Adipose tissue (tissue), 3 donors: ENCODE data around the gene CCDC92. TPM values are rescaled to one million over a fixed set of nuclear protein-coding genes. Genes with fewer than 3 reads are reported as not detected.
"Not testable (repeated sequence)": the region's sequence is repeated elsewhere in the genome, so short reads cannot be mapped to it uniquely, and the experiment has no call there.

Source experiments
- H3K27ac ChIP-seq: one replicate; pipeline ENCODE4 v1.5.1; 2013; ENCODE audit warnings: low read depth, low read length
- WGBS, 3 donors: extraction: QIAGEN DNeasy Blood & Tissue Kit; methylation state at CpG; one replicate each; pipeline ENCODE4 v1.1.7; 2013; 5-methylcytosine and 5-hydroxymethylcytosine counted together
- polyA plus RNA-seq, 3 donors: library from polyadenylated mRNA; stranded (reverse); fragments of 200-250 nt; gene quantifications; one replicate each; pipeline ENCODE4 v1.2.3, GENCODE V29; 2013
- donor health status: healthy with polysubstance abuse.
- donor health status: Bipolar disorder and iron deficiency.
- donor health status: healthy.

The CCDC92 gene
- polyA plus RNA-seq, 3 donors: 13.2 to 77.8 (median 68.2) TPM

GRCh38 chr12:123960029-123960735 is 12.4 kb downstream of the CCDC92 start:
- no peak overlapping the region for H3K27ac ChIP-seq
- 92 to 94% (median 93%) methylated on average over 9 of the region's 9 CpGs for WGBS, 3 donors

DNA sequence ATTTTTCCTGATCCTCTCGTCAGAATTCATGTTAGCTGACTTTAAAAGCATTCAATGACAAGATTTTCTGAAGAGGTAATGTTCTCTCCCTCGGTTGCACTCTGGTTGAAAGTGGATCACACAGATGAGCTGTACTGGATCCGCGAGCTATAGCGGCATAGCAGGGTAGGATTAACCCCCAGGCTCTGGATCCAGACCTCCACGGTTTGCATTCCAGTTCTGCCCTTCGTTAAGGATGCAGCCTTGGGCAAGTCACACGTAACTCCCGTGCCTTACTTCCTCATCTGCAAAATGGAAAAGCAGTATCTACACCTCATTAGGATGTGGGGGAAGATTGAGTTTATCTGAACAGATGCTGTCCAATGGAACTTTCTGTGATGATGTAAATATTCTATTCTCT is 13.8 kb downstream of the CCDC92 start:
- no peak overlapping the region for H3K27ac ChIP-seq
- 81 to 91% (median 90%) methylated on average over 9 of the region's 9 CpGs for WGBS, 3 donors

DNA sequence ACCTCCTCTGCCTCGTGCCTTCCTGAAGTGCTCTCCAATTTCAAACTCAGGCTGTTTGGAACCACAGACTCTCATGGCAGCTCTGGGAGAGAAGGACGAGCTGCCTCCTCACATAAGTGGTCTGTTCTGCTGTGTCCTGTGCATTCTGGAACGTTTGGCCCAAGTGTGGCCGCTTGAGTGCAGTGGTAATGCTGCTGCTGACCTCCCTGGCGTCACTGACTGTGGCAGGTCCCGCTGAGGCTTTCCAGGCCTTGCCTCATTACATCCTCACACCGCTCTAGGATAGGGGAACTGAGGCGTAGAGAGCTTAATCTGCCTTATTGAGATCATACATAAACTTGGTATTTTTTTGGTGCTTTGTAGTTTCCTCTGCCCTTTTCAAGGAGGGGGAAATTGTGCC is 14.2 kb downstream of the CCDC92 start:
- WGBS, 3 donors: 85 to 89% (median 86%) methylated on average over 8 of the region's 8 CpGs
- H3K27ac ChIP-seq: no peak overlapping the region

- no peak overlapping the region for H3K27ac ChIP-seq
- WGBS, 3 donors: 90 to 91% (median 90%) methylated on average over 3 of the region's 3 CpGs
Measured at GRCh38 chr12:123957196-123957595, 15.4 kb downstream of the CCDC92 start.

GRCh38 chr12:123956249-123956648 is 16.4 kb downstream of the CCDC92 start:
- 91 to 93% (median 92%) methylated on average over 9 of the region's 9 CpGs for WGBS, 3 donors
- H3K27ac ChIP-seq: no peak overlapping the region

DNA sequence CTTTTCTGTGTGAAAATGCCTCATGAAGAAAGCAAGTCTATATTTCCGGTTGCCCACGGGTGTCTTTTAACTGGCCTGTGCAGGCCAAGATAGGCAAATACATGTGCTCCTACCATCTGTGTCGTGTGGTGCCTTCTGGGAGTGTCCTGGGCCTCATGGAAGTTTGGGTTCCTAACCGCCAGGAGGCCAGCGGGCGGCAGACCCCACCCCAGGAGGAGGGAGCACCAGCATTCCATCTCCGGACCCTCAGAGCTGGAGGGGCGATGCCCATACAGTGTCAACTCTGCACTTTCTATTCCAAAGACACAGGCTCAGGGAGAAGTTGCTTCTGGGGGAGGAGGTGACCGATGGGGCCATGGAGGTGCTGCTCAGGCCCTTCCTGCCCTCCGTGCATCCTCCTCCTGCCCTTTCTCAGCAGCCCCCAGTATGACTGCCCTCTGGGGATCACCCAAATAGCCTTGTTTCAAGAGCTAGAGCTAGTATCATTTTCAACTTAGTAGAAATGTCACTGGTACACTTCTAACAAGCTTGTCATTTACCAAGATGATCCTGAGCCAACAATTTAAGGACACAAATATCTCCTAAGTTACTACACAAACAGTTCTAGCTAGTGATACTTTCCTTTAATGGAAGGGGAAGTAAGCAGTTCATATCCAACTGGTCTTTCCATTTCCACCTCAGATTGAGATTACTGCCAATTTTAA is 17.8 kb downstream of the CCDC92 start:
- no peak overlapping the region for H3K27ac ChIP-seq
- WGBS, 3 donors: 91 to 93% (median 93%) methylated on average over 10 of the region's 10 CpGs

DNA sequence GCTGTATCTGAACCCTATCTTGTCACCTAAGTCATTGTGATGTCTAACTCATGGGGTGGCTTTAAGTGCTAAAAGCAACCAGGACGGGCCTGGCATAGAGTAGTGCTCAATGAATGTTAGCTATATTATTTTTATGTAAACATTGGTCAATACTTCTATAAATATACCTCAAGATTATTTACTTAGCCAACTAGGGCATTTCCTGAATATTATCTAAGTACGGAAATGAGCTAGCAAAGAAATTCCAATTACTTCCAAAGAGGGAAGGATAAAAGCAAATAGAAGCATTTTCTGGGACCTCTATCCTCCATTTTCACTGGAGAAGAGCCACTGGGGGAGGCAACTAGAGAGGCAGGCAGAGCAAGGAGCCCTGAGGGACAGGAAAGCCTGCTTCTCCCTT is 20.6 kb downstream of the CCDC92 start:
- H3K27ac ChIP-seq: no peak overlapping the region

DNA sequence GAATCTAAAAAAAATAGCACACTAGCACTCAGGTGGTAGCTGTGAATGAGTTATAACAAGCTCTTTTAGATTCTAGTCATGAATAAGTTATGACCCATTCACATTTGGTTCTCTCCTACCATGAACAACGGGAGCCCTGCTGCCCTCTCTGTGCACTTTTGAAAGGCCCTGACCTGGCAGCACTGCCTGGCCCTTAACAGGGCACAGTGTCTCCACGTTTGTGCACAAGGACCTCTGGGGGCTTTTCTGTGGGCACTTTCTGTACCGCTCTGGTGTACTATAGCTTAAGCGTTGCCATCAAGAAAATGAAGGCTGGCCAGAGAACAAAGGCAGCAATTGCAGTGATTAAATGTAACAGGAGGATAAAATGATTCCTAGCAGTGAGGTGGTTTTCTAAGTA is 21.2 kb downstream of the CCDC92 start:
- H3K27ac ChIP-seq: no peak overlapping the region
- WGBS, 3 donors: 81 to 87% (median 84%) methylated on average over 4 of the region's 4 CpGs

More for the DNA sequence above, 20.6 kb downstream of the CCDC92 start:
- WGBS, 3 donors: 38 to 76% (median 67%) methylated on average over 2 of the region's 2 CpGs

DNA sequence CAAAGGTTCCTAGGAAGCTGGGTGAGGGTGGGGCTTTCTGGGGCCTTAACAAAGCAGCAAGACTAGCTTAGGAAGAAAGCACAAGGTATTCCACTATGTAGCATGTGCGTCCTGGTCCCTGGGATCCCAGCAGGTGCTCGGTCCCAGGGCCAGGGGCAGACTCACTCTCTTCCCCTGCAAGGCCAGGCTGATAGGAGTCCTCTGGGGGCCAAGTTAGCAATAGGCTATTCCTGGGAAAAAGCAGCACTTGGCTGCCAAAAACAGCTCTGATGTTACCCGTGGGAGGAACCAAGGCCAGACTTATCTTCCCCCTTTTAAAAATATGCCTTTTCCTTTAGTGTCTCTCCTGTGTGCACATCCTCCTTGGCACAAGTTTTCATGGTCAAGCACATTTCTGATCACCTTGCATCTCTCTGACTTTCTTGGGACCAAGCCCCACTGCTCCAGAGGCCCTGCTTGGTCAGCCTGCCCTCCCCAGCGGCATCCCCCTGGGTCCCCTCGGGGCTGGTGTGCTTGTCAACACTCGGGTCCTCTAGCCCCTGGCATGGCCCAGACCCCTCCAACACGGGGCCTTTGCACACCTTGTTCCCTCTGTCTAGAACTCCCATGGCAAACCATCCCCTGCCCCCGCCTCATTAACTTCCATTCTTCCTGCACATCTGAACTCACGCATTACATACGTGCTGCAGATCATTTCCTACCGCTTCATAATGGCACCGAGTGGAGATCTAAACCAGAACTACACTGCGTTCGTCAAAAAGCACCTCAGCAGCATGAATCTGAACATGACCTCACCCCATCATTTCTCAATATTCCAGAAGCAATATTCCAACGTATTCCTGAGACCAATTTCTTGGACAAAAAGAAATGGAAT is 21.9 kb downstream of the CCDC92 start:
- H3K27ac ChIP-seq: no peak overlapping the region
- WGBS, 3 donors: 77 to 81% (median 81%) methylated on average over 15 of the region's 15 CpGs

DNA sequence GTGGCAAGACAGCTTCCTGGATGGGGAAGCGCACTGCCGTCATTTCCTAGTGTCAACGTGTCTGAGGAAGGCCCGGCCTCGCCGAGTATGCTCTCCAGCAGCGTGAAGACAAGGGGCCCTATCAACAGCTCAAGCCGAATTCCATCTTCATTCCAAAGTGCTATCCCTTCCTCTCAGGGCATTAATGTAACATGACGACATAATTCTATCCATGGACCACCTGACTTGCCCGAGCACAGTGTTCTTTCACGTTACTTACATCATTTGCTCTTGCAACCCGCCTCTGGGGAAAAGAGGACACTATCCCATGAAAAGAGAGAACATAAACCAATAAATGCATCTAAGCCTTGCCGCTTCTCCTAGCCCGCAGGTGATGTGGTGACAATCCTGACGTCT is 22.9 kb downstream of the CCDC92 start:
- H3K27ac ChIP-seq: no peak overlapping the region
- WGBS, 3 donors: 88 to 91% (median 91%) methylated on average over 15 of the region's 15 CpGs

DNA sequence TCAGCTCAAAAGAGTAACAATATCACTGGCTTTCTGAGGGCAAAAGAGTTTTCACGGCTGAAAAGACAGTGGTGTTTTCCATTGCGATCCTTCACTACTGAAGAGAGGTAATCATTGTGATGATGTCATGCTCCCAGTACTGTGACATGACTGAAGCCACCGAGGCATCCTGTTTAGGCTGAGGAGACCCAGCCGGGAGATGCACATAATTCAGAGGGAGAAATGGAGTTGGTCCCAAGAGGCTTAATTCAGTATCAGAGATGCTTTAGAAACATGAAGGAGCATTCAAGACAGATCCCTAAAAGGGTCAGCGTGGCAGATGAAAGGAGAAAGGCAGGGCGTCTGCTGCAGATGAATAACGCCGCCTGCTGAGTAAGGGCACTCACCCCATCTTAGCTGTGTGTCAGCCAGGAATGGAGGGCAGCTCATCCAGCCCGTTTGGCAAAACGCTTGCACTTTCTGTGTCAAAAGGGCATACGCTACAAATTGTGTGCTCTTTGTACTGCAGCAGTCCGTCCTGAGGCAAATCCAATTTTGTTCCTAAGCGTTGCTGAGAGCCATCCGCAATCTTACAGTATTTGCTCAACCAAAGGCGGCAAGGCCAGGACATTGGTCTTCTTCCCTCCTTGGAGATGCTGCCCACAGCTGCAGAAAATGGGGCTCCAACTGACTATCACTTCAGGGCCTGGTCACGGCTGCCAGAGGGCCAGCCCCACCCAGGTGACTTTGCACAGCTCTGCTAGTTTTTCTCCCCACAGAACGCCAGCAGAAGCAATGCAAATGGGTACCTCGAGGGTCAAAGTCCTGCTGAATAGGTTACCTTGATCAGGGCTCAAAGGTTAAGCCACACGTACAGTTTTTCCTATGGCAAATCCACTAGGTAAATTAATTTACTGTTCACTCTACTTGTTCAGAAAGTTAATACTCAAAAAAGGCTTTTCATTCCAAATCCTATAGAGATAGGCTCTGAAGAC is 23.5 kb downstream of the CCDC92 start:
- H3K27ac ChIP-seq: no peak overlapping the region
- 78 to 84% (median 84%) methylated on average over 19 of the region's 19 CpGs for WGBS, 3 donors

DNA sequence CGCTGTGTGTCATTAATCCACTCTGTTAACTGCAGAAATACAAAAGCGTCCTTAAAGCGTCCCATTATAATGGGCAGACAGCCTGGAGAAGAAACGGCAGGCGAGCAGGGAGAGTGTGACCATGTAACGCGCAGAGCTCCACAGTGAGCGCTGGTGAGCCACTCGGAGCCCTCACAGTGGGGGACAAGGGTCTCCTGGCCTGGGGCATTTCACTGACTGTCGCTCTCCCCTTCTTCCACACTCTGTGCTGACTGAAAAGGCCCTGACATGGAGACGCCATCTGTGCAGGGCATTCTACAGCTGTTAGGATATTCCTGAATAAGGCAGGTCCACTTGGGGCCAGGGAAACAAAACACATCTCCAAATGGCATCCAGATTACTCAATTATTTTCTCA is 24.2 kb downstream of the CCDC92 start:
- 95 to 97% (median 95%) methylated on average over 11 of the region's 11 CpGs for WGBS, 3 donors
- H3K27ac ChIP-seq: no peak overlapping the region

GRCh38 chr12:123947531-123947930 is 25.1 kb downstream of the CCDC92 start:
- H3K27ac ChIP-seq: not testable (repeated sequence)
- whole genome bisulfite sequencing, 3 donors: 92 to 94% (median 93%) methylated on average over 6 to 7 of the region's 7 CpGs

GRCh38 chr12:123946516-123947505 is 25.8 kb downstream of the CCDC92 start:
- not testable (repeated sequence) for H3K27ac ChIP-seq
- WGBS, 3 donors: 91 to 96% (median 94%) methylated on average over 26 to 34 of the region's 35 CpGs

GRCh38 chr12:123946152-123946515 is 26.5 kb downstream of the CCDC92 start:
- WGBS, 3 donors: 76 to 90% (median 81%) methylated on average over 8 of the region's 8 CpGs
- H3K27ac ChIP-seq: no peak overlapping the region

- H3K27ac ChIP-seq: no peak overlapping the region
- WGBS, 3 donors: 88 to 90% (median 89%) methylated on average over 25 of the region's 25 CpGs
Measured at GRCh38 chr12:123945287-123946151, 27.1 kb downstream of the CCDC92 start.
